Stimulated activated CD4-positive, alpha-beta T cell treated with anti-CD3 and anti-CD28 coated beads, Interleukin-15, amount 100 ng/mL, for 24 hours (primary cell): ENCODE data around the gene RPL37A.
A peak's percentile ranks its signal among the peaks of the same experiment; 100 is the strongest.

ENCODE experiments used
- DNase-seq: peaks from one replicate; pipeline ENCODE4 v3.0.0-alpha.2; 2020

Gene RPL37A

DNA sequence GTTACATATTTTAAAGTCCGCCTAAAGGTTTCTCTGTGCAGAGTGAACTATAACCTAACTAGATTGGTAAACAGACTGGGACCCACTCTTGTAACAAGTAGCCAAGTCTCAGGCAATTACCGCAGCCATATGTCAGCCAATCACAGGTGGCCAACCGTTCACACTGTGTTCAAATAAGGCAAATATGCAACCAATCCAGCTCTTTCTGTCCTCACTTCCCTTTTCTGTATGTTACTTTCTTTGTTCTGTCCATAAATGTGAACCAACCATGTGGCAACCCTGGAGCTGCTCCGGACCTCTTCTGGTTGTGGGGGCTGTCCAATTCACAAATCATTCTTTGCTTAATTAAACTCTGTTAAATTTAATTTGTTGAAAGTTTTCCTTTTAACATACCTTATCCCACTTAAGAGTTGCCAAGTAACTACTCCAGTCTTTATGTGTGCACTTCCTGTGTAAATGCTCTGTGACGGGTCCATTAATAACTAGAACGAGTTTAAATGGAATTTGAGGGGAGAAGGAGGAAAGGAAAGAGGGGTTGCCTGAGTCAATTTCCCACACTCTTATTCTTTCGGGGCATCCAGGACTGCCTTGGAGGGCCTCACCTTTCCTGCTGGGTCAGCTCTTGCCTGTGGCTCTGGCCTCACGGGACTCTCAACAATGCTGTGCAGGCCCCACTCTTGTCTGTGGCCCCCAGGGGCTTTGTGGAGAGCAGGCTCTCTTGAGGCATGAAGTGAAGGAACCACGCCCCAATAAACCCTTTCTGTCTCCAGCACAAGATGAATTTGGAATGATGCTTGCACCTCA lies 6.6 kb upstream of the RPL37A start:
- DNase-seq: no peak

DNA sequence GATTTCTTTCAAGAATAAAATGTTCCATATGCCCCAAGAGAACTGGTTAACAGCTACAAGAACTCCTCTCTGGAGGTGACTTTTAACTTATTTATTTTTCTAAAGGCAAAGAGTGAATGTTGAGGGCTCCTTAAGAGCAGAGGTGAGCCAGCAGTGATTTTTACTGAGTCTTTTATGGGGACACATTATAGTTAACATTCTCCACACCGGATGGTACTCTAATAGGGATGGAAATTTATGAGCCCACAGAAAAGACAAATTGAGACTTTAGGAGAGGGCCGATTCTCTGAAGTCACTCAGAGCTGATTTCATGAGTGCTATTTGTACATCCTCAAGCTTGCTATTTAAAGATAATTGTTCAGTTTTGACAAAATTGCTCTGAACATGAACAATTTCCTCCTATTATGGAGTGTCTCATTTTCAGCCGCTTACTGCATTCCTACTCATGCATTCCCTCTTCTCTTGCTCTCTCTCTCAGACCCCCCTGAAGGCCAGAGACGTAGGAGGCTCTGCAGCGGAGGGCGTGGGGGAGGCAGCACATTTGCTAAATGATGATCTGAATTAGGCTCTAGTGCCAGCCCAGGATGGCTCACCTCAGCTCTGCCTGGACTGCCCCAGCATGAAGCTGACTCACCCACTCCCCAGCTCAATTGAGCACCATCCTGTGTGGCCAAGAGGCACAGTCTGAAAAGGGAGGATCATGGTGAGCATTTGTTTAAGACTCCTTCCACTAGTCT lies 5.9 kb upstream of the RPL37A start:
- no peak for DNase-seq

DNA sequence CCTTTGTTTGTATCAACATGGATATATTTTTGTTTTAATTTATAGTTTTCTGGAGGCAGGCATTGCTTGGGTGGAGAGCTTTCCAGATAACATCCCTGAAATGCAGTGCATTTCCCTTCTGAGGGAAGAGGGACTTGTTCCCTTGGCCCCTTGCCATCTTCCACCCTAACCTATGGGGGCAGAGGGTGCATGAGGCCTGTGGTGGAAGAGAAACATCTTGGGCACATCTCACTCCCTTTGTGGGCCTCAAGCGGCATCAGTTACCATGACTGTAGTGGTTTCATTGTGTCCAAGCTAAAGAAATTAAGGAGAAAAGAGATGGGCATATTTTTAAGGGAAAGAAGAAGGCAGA lies 5.3 kb upstream of the RPL37A start:
- DNase-seq: no peak

DNA sequence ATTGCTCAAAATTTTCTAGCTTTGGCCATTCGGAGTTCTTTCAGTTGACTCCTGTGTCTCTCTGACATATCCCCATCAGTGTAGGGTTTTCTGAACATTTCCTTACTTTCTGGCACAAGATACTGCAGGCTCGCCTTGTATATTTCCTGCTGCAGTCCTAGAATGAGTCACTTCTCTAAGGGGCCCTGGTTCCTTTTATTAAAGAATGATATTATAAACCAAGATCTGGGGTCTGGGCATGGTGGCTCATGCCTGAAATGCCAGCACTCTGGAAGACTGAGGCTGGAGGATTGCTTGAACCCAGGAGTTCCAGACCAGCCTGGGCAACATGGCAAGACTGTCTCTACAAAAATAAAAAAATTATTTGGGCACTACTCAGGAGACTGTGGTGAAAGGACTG lies 3.0 kb upstream of the RPL37A start:
- DNase-seq: no peak

DNA sequence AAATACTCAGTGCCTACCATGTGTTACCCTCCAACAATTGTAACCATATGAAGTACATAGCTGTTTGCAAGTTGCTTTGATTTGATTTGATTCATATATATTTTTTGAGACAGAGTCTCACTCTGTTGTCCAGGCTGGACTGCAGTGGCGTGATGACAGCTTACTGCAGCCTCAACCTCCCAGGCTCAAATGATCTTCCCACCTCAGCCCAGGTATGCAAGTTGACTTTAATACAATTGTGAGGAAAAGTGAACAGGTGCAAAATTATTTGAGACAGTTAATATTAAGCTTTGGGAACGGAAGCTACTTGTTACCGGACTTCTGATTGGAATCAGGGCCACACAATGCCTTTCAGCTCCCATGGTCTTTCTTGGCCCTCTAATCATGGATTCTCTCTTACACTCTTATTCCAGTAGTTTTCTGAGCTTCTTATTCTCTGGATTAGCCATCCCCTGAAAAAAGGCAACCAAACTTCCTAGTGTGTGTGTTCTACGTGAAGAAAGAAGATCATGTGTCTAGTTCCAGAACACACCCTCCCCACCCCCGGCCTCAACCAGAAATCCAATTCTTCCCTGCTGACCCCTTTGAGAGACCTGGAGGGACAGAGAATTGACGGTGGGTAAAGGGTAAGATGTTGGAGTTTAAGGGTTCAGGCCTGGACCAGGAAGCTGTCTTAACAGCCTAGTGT lies 1.1 kb upstream of the RPL37A start:
- DNase-seq: no peak

DNA sequence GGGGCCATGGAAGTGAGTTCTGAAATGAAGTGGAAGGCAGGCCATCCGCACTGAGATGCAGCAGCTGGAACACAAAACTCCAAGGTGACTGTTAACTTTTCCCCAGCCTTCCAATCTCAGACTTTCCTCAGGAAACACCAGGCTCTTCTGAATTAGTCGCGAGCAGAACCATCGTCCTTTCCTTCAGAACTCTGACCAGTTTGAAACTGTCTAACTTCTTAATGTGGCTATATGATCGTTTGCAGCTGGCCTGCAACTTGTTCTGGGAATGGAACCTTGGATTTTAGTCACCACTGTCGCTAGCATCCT lies 620 bp upstream of the RPL37A start:
- DNase-seq: no peak

DNA sequence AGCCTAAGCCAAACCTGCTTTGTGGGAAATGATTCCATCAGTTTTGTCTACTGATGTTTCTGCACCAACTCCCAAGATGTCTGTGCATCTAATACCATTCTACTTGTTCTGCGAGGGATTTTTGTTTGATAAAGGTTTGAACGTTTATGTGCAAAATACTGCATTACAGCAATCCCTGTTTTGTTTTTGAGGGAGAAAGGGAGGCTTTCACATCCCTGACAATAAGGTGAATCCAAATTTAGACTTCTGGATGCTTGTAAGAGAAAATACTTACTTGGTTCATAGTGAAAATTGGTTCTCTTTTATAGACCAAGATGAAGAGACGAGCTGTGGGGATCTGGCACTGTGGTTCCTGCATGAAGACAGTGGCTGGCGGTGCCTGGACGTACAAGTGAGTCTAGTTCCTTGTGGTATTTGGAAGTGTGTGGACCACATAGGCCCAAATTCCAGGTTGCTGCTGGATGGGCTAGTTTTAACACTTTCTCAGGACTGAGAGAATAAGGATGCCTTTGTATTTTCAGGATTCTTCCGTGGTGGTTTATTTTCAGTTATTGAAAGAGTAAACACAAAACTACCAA lies 1.1 kb downstream of the RPL37A start:
- peak; percentile 42 for DNase-seq

DNA sequence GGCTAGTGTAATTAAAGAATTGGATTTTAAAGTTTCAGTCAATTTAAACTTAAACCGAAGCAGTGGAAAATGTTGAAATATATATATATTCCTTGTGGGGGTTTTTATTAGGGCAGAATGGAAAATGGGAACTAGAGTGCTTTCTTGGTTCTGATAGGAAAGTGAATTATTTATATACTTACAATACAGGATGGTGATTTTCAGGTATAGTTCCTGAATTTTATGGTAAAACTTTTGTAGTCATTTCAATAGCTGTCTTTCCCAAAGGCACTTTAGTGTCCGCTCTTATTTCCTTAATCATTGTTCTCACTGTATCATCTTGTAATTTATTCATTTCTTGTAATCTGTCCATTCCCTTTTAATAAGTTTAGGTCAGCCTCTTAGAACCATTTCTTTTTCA lies 1.9 kb downstream of the RPL37A start:
- DNase-seq: no peak

DNA sequence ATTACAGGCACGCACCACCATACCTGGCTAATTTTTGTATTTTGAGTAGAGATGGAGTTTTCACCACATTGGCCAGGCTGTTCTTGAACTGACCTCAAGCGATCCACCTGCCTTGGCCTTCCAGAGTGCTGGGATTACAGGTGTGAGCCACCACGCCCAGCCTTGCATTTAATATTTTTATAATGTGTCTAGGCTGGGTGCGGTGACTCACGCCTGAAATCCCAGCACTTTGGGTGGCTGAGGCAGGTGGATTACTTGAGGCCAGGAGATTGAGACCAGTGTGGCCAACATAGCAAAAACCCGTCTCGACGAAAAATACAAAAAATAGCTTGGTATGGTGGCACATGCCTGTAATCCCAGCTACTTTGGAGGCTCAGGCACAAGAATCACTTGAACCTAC lies 3.2 kb downstream of the RPL37A start:
- DNase-seq: no peak

DNA sequence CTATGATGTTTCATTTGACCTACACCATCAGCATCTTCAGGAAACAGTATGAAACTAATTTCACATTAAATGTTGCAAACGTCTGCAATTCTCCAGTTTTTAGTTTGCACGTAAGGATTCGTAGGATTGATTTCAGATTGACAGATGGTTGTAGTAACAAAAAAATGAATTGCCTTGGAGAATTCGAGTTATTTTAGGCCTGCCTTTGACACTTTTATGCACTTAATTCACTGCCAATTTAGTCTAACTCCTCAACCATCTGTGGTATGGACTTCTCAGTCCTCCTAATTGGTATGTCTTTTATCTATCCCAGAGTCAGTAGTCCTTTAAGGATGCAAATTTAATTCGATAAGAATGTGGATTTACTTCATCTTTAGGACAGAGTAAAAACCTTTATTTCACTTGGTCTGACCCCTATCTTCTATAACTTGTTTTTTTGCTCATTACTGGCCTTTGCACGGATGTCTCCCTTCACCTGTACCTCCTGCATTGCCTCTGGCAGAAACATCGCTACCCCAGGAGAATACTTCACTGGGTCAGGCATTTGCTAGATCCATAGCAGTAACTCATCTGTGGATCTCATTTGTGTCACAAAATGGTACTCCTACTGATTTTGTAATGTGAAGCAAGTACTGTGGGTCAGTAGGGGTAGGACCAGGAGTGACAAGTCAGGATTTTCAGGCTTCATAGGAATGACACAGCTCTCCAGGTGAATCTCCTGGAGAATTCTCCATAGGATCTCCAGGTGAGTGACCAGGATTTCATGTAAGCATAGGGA lies 3.9 kb downstream of the RPL37A start:
- DNase-seq: no peak

DNA sequence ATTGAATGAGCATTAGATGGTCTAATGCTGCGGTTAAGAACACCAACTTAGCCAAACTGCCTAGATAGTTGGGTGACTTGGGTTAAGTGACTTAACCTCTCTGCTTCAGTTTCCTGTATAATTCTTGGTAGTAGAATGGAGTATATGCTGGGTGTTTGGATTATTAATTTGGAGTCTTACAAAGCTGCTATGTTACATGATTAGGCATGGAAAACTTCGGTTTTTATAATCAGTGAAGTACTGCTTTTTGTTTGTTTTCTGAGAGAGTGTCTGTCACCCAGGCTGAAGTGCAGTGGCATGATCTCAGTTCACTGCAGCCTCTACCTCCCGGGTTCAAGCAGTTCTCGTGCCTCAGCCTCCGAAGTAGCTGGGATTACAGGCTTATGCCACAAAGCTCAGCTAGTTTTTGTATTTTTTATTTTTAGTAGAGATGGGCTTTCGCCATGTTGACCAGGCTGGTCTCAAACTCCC lies 4.5 kb downstream of the RPL37A start:
- peak; percentile 11 for DNase-seq

DNA sequence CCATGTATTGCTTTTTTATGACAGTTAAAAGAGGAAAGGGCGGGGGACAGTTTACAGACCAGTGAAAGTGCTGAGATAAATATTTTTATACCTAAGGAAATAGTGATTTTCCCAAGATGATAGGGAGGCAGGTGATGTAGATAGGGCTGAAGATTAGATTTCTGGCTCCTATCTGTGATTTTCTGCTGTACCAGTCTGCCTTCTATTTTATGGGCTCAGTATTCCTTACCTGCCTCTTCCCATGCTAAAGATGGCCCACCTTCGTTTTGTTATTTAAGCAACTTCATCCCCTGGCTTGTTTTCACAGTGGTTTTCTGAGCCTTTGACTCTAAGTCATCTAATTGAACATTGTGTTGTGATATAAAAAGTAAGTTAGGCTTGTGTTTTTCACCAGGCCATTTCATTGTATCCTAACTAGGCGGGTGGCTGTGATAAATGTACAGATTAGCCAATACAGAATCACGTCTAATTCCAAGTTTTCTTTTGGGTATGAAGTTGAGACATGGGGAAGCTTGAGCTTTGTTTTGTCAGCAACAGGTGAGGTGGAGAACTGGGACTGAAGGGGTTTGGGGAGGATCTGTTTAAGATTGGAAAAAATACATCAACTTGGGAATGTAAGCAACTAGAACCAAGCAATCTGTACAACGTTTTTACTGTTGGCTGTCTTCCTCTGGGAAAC lies 5.2 kb downstream of the RPL37A start:
- no peak for DNase-seq

DNA sequence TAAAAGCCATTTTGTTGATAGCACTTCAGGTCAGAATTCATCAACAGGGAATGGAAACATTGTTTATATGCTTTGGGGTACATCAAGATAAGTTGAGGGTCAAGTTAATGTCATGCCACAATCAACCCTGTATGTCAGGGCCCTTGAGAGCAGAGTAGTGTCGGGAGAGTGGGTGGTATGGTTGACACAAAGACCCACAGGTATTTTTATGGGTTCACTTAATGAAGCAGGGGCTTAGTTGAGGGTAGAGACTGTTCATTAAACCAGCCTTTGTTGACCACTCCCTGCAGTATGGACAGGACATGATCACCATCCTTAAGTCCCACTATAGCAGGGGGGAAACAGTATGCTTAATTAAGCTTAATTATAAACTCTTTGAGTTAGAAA lies 5.7 kb downstream of the RPL37A start:
- no peak for DNase-seq

DNA sequence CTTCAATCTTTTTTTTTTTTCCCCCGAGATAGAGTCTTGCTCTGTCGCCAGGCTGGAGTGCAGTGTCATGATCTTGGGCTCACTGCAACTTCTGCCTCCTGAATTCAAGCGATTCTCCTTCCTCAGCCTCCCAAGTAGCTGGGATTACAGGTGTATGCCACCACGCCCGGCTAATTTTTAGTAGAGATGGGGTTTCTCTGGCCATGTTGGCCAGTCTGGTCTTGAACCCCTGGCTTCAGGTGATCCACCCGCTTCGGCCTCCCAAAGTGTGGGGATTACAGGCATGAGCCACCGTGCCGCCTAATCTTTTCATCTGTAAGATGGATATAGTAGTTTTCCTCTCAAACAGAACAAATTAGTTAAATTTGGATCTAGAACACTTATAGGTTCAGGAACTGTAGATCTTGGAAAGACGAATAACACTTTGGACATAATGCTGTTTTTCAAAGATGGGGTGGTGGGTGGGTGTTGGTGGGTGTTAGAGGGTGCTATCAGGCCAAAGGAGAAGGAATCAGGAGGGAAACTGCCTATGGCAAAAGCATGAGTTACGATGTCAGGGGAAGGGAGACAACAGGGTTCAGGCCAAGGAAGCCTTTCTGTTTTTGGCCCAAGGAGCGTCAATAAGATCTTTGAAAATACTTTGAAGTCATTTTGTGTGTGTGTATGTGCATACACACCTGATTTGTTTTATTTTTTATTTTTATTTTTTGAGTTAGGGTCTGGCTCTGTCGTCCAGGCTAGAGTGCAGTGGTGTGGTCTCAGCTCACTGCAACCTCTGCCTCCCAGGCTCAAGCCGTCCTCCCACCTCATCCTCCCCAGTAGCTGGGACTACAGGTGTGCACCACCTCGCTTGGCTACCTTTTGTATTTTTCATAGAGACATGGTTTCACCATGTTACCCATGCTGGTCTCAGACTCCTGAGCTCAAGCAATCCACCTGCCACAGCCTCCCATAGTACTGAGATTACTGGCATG lies 6.8 kb downstream of the RPL37A start:
- DNase-seq: peak; percentile 31

DNA sequence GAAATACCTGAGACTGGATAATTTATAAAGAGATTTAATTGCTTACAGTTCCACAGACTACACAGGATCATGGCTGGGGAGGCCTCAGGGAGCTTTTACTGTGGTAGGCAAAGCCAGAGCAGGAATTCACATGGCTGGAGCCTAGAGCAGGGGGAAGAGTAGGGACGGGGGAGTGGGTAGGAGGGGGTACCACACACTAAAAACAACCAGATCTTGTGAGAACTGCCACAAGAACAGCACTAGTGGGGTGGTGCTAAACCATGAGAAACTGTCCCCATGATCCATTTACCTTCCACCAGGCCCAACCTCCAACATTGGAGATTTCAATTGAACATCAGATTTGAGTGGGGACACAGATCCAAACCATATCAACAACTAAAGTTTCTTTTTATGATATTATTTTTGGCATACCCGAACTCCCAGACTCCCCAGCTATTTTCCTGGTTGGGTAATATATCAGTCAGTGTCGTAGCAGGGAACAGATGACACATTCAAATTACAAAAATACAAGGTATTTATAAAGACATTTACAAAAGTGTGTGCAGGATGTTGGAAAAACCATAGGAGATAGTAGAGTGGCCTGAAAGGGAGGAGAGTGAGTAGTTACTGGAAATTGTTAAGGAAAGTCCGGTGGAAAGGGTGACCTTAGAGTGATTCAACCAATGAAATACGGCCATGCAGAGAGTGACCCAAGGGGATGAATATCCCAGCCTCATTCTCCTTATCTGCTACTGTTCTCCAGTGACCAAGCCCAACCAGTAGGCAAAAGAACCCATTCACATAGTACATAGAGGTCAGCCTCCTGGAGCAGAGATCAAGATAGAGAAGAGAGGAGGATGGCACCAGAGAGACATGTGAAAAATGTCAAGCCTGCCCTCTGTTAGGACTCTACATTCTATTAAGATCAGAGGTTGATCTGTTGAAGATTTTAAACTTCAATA lies 8.8 kb downstream of the RPL37A start:
- DNase-seq: peak; percentile 23

DNA sequence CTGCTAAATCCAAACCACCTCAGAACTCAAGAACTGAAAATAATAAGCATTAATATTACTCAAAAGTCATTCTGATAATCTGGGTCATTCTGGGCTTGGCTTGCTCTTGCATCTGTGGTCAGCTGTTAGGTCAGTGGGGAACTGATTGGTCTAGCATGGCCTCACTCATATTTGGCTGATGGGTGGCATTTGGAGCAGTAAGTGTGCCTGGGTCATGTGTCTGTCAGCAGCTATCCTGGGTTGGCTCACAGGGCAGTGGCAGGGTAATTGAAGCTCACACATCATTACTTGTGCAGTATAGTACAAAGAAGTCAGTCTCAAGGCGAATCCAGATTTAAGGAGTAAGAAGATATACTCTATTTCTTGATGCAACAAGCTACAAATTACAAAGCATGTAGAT lies 9.6 kb downstream of the RPL37A start:
- DNase-seq: peak; percentile 17

DNA sequence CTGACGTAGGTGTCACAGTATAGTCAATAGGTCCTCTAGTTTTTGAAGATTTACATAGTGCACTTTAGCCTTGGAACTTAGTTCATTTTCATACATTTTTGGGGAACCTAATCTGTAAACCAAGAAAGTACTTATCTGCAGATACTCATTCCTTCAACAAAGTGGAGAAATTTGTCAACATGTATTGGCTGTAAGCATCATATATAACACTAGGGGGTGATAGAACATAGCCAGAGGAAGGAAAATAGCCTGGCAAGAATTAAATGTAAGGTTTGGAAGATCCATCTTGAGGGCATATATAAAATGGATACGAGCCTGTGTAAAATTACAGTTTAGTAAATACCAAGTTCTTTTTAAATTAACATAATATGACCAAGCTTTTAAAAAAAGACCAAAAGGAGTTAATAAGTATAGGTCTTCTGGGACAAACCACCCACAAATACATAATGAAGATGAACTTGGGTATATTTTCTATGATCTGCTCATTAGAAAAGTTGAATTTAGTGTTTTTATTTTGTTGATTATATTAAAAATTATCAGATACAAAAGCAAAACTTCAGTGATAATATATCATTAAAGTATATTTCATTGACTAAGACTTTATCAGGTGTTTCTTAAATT lies 18.2 kb downstream of the RPL37A start:
- DNase-seq: no peak

DNA sequence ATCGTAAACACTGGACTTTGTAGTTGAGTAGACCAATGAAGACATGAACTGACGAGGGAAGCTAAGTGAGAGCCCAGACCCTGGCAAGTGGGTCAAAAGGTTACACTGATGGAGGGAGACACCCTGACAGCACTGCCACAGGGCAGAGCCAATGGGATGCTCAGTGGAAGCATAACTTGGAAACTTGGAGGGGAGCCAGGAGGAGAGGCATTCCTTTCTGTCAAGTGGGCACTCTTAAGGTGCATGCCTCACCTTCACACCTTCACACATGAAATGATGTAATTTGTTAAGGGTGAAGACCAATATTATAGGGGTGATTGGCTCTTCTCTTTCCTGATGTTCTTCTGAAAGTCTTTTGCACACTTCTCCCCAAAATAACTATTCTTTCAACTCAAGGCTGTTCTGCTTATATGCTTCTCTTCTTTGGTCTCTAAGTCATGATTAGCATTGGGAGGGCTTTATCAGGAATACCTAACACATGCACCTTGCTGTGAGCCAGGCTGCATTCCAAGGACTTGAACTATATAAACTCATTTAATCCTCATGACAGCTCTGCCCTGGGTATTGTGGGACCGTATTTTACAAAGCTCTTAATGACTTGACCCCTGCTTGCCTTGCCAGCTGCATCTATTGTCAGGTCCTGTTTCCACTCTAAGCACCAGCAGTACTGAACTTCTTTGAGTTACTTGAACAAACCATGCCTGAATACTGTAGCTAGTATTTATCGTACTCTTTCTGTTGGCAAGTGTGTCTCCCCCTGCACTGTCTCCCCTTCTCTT lies 19.0 kb downstream of the RPL37A start:
- no peak for DNase-seq
